T-helper 1 cell (primary cell): ENCODE measurements around the gene ANKRD18B.
"Not testable (repeated sequence)": the region's sequence is repeated elsewhere in the genome, so short reads cannot be mapped to it uniquely, and the experiment has no call there.

Experiments used
- DNase-seq, 5 donors: peaks; one replicate each; pipeline ENCODE4 v3.0.0-alpha.2; 2012 to 2020

Gene ANKRD18B

GRCh38 chr9:33614001-33614687 is 90.1 kb downstream of the ANKRD18B start:
- no peak for DNase-seq

DNA sequence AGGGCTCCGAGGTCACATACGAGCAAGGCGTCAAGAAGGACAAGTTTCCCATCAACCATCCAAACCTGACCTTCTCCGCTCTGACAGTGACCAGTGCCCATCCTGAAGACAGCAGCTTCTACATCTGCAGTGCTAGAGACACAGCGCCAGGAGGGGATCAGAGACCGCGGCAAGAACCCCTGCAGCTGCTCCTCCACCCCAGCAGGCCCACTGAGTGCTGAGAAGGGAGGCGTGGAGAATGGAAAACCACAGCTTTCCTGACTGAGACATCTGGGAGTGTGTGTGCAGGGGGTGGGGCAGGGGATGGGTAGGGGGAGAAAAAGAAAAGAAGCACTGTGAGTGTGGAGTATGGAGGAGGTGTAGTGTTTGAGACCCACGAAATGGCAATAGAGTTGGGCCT is 94.3 kb downstream of the ANKRD18B start:
- not testable (repeated sequence) for DNase-seq

DNA sequence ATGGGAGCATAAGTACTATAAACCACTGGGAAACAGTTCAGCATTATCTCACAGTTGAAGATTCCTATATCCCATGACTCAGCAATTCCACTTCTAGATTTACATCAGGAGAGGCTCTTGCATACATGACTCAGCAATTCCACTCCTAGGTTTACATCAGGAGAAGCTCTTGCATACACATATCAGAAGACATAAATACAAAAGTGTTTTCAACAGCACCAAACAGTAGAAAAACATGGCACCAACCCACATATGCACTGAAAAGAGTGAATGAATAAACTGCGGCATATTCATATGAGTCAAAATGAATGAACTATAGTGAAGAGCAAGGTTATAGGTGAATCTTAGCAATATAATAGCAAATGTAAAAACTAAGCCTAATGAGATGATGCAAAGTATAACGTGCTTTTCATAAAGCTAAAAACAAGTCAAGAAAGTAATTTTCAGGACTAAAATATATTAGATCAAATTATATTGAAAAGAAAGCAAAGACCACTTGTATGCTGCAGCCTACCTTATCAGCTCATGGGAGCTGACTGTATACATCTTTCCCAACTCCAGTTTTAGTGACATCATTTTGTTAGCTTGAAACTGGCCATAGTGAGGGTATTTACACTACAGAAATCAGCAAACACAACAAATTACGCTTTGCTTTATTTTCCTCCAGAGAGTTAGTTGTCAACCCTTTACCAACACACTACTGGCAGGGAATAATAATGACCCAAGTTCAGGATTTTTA is 95.8 kb downstream of the ANKRD18B start:
- DNase-seq = no peak

DNA sequence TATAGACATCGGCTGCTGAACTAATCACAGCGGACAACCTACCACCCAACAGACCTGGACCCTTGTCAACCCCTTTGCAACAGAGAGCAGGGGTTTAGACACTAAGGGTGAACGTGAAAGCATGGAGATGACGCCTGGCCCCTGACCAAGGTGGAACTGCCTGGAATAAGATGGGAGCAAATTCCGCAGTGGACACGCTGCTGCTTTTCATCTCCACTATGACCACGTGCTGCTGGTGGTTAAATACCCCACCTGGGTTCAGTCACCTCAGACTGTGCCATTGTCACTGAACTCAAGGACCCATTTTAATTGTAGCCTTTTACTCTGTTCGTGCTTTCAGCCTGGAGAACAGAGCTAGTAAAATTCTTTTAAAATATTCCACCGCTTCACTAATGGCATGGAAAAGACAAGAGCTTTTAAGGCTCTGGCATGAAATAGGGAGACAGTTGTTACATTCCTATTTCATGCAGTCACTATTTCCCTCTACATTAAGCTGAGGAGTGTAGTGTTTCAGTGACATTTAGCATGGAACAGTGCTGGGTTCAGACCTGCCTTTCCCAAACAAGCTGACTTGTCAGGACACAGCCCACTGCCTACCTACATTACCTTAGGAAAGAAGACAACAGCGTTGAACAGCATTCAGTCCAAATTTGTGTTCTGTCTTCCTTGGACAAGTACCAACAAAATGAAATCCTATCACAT is 96.8 kb downstream of the ANKRD18B start:
- DNase-seq = no peak
